ENCODE data around the gene PTPRT.

The PTPRT gene

DNA sequence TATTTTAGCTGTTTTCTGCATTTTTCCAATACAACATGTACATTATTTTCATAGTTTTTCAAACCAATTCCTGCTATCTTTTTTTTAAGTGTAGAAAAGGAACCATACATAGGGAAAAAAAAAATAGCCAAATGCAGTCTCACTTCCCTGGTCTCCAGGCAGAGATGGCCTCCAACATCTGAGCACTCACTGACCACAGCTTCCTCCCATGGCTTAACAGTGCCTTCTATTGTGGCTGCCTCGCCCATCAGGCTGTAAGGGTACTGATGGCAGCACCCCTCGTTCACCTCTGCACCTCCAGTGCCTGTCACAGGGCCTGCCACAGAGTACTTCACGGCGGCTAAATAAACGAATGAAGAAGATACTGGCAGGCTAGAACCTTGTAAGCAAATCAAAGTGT, 591.1 kb downstream of the PTPRT start:
- DNase-seq = no peak

- no peak for DNase-seq
Observed at GRCh38 chr20:42595625-42596024, 594.1 kb downstream of the PTPRT start.

DNA sequence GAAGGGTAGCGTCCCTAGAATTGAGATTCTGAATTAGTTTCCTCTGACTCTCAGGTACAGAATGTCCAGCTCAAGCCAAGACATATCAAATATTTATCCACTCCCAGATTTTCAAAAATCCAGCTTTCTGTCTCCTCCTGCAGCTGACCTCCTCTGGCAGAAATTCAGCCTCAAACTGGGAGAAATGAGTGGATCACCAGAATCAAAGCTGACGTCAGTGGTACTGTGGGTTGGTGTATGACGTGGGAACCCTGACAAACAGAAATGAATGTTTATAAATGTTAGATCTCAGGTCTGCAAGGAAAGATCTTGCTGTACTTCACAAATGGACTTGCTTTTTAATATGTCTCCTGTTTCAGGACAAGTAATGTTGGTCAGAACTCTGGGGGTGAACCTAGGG, 595.0 kb downstream of the PTPRT start:
- no peak for DNase-seq

GRCh38 chr20:42594011-42594410, 595.7 kb downstream of the PTPRT start:
- DNase-seq = no peak

DNA sequence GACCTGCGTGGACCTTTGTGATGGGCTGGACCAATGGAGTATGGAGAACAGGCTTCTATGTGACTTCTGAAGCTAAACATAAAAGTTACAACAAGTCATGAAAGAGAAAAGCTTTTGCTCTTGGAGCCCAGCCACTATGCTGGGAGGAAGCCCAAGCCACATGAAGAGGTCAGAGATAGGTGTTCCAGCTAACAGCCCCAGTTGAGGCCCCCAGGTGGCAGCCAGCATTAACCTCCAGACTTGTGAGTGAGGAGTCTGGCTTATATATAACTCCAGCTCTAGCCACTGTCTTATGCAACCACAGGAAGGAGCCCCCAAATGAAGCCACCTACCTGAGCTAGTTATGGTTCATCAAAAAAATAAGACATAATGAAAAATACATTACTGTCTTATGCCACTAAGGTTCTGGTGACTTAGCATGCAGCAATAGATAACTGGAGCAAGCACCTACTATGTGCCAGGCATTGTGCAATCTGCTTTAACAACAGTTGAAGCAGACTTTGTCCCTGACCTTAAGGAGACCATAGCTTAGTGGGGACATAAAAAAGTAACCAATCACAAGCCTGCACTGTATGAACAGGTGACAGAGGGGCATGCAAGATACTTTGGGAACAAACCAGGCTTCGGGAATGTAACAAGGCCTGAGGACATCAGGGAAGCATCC, 599.6 kb downstream of the PTPRT start:
- no peak for DNase-seq

- DNase-seq = no peak
Observed at GRCh38 chr20:42588847-42589246, 600.9 kb downstream of the PTPRT start.

DNA sequence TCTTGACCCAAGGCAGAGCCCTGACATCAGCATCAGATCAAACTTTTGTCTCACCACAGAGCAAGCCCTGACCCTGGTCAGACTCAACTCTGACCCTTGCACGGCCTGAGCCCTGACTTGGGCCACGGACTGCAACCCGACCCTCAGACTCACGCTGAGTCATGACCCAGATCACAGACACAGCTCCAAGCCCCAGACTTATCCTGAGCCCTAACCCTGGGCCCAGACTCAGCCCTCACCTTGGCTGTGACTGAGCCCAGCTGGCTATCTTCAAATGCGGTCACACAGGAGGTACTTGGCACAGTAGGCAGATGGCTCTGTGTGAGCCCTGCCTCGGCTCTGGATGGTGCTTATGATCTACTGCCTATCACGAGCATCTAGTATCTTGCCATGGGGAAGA, 602.3 kb downstream of the PTPRT start:
- DNase-seq = no peak

DNA sequence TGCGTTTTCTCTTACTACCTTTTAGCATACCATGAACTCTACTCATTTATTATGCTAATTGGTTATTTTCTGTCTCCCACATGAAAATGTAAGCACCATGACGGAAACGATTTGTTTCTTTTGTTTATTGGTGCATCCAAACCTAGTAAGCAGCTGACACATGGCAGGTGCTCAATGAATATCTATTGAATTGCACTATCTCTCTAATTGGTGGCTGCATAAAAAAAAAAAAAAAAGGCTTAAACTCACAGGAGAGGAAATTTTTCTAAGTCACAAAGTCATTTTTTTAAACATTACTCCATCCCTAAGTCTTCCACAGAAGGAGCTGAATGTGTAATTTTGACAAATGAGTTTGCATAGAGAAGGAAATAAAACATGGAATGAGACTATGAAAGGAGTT, 608.4 kb downstream of the PTPRT start:
- no peak for DNase-seq

GRCh38 chr20:42576167-42576566, 613.5 kb downstream of the PTPRT start:
- no peak for DNase-seq

- DNase-seq = no peak
Observed at GRCh38 chr20:42572320-42573016, 617.2 kb downstream of the PTPRT start.

DNA sequence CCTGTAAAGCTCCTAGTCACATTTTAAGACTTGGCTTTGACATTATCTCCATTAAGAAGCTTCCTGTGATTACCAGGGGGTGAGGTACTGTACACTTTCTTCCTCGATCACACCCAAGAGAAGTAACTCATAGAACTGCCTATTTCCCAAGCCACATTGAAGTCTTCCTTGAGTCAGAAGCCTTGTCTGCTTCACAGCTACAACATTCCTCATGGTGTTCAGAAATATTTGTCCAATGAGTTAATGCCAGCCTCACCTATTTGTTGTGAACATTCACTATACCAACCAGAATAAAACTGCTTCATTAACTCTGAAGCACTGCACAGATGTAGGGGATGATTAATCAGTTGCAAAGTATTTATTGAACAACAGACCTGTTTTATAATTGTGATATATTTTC, 622.3 kb downstream of the PTPRT start:
- DNase-seq = no peak

GRCh38 chr20:42565235-42565995, 624.3 kb downstream of the PTPRT start:
- DNase-seq = no peak

- DNase-seq = no peak
Observed at GRCh38 chr20:42559665-42560064, 630.0 kb downstream of the PTPRT start.

DNA sequence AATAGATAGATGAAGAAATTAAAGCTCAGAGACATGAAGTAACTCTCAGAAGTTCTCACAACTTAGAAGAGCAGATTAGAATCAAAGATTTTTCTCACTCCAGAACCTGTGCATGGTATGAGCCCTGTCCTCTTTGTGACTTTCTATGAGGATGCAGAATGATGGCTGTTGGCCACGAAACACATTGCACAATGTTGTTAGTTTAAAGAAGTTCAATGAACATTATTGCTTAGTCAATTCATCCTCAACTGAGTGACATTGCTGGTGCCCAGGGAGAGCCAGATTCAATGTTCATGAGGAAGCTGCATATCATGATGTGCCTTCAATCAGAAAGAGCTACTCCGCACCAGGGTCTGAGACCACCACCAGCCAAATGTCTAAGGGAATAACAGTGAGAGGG, 633.1 kb downstream of the PTPRT start:
- DNase-seq = no peak

DNA sequence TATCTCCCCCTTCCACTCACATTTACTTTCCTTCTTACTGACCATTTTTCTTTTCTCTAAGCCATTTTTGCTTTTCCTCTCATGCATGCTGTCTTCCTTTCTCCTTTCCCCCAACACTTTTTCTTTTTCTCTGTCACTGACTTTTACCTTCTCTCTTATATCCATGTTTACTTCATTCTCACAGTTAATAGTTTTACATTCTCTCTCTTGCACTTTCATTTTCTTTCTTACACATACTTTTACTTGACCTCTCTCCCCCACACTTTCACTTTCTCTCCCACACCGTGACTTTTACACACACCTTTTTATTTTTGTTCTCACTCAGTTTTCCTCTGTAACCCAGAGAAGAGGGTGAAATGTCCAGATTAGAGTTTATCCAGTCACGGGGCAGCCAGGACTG, 636.3 kb downstream of the PTPRT start:
- DNase-seq = no peak

- no peak for DNase-seq
Observed at GRCh38 chr20:42549496-42549895, 640.2 kb downstream of the PTPRT start.

- no peak for DNase-seq
Observed at GRCh38 chr20:42544926-42545325, 644.8 kb downstream of the PTPRT start.

DNA sequence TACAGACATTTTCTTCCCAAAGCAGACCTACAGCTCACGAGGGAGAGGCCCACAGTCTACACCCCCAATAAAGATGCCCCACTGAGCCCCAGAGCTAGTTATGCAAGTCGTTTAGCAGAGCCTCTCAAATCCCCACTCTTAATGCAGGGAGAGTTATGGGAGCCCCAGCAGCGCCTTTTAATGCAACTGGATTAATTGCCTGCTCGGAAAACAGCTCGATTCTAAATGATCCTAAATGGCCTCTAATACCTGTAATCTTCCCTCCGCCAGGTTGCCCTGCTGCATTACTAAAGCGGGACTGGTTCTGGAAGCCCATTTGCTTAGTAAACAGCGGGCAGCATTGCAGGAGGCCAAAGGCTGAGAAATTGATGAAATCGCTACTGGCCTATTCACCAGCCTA, 656.9 kb downstream of the PTPRT start:
- DNase-seq = no peak

- DNase-seq = no peak
Observed at GRCh38 chr20:42531508-42531961, 658.2 kb downstream of the PTPRT start.

DNA sequence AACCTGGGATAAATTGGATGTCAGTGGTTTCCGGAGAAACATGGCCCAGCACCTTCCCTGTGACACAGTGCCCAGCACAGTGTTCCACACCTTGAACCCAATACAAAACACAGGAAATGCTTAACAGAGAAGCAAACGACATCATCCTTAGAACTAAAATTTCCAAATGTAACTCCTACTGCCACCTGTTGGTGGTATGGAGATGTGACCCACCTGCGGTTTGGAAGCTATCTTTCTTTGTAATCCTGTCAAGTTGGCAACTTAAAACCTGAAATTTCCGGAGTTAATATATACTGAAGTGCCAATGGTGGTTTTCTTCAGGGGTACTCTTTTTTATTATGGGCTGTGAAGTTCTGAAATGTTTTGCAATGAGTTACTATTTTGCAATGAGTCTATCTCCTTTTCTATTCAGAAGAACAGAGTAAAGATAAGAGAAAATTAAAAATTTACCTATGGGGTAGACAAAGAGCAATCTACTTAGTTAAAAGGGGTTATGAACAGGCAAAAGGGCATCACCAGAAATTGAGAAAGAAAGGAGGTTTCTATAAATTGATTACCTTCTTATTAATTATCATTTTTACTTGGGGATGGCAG, 658.8 kb downstream of the PTPRT start:
- no peak for DNase-seq

DNA sequence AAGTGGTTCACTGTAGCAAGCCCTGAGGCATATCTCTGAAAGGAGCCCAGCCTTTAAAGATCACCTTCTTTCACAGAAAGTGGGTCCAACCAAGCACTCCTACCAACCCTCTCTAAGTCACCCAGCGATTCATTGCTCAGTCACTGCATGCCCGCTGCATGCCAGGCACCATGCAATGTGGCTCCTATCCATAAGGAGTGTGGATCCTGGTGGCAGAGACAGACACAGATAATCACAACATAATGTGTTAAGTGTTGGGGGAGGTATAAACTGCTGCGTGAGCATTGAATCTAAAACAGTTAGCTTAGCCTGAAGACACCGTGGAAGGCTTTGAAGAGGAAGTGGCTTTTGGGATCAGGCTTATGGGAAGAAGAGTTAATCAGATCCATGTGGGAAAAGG, 659.5 kb downstream of the PTPRT start:
- no peak for DNase-seq

DNA sequence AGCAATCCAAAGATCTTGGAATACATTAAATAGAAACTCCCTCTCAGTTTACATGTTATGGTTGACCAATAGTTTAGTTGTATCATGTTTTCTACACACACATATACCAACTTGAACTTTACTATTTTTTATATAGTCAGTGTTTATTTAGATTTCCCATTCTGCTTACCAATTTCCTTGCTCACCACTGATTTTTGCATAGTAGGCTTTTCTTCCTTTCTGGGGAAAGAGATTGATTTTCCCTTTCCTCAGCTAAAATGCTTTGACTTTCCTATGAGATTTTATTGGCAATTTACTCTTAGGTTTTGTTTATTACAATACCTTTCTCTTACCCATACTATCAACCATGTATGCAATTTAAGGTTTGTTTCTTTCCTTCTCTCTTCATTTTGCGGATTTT, 665.6 kb downstream of the PTPRT start:
- no peak for DNase-seq

GRCh38 chr20:42516692-42517091, 673.0 kb downstream of the PTPRT start:
- no peak for DNase-seq

- DNase-seq = no peak
Observed at GRCh38 chr20:42510686-42511085, 679.0 kb downstream of the PTPRT start.

All from stimulated activated CD4-positive, alpha-beta T cell treated with anti-CD3 and anti-CD28 coated beads, Interleukin-15, amount 100 ng/mL, for 24 hours (primary cell).